ENCODE measurements around the gene FRMD8. TPM values are rescaled to one million over a fixed set of nuclear protein-coding genes. Genes with fewer than 3 reads are reported as not detected.

The FRMD8 gene
- total and polyA plus RNA-seq, 2 donors (not counting 3 experiments of a cell fraction or from before 2014, with no cell fraction given) = 36.4 to 53.9 TPM

- Histone ChIP-seq H3K4me3 (replicated peaks in 1 of 3; ENCODE audit: insufficient read depth in 1 of 3, low read depth in 1 of 3, low read length in 3 of 3) (no peak overlapping the region), H3K4me2 (ENCODE audit: insufficient read depth, low read length) (no peak overlapping the region), H3K4me1 (ENCODE audit: control insufficient read depth, extremely low read depth, insufficient read depth, low read length) (peaks cover 55% of the 10 kb centered on the region), H3K9me1 (replicated peaks; ENCODE audit: control insufficient read depth, extremely low read depth, insufficient read depth, low read length) (no peaks in the 10 kb centered on the region), H3K27me3 (ENCODE audit: control insufficient read depth in 2 of 2, insufficient read depth in 2 of 2, low read length in 2 of 2) (no peaks in the 10 kb centered on the region), H3K36me3 (ENCODE audit: control insufficient read depth in 2 of 2, extremely low read depth in 1 of 2, insufficient read depth in 2 of 2, low read length in 2 of 2) (peaks cover 0 to 7% of the 10 kb centered on the region in 2 experiments), H3K27ac (ENCODE audit: insufficient read depth, low read depth, low read length) (peak overlapping the region; percentile 99), H2AFZ (ENCODE audit: low read depth, low read length) (no peak overlapping the region), H3K79me2 (ENCODE audit: control insufficient read depth, insufficient read depth, low read length) (peaks cover 27% of the 10 kb centered on the region), H3K9me3 (replicated peaks; ENCODE audit: control insufficient read depth, insufficient read depth, low read length) (no peaks in the 10 kb centered on the region), H4K20me1 (replicated peaks; ENCODE audit: control insufficient read depth, extremely low read depth, insufficient read depth, low read length) (no peaks in the 10 kb centered on the region), H3K9ac (replicated peaks; ENCODE audit: extremely low read depth, insufficient read depth, low read length) (peak overlapping the region; percentile 25)
- dilution Hi-C loops (cut with MboI; ENCODE audit: extremely low pct_ligation_motif_present, low sequenced_read_pairs) (no loop called here), intact Hi-C loops (cut with micrococcal nuclease) (loop anchor here (1.0 to 10.0 kb wide), 3 partner anchors 13 to 93 kb away; no protein-coding TSS in a partner anchor)
- ChIA-PET POLR2A (interaction anchor here (0.5 to 10.0 kb wide), 4 partner anchors 8 to 165 kb away, joined by 3 to 127 read pairs (median 19); partner anchors contain the start of gene MALAT1), CTCF (interaction anchor here (1.0 to 4.8 kb wide), 22 partner anchors 9 to 142 kb away, joined by 3 to 105 read pairs (median 6); partner anchors contain the start of gene SLC25A45)
- FAIRE-seq (no peak), DNase-seq (ENCODE audit: low read depth, low spot score) (peak; percentile 26)
- TF ChIP-seq POLR2A (IDR thresholded peaks at IDR 0.05; ENCODE audit: low read depth, low read length) = no peak
- no peak for TF ChIP-seq MYC (IDR thresholded peaks at IDR 0.05; ENCODE audit: low read depth, low read length)
- no peak for TF ChIP-seq FOS (IDR thresholded peaks at IDR 0.05; ENCODE audit: borderline replicate concordance, insufficient read depth, low read length)
- TF ChIP-seq MAX (IDR thresholded peaks at IDR 0.05; ENCODE audit: insufficient read depth, insufficient read length) = no peak
- TF ChIP-seq, protein P1, sequence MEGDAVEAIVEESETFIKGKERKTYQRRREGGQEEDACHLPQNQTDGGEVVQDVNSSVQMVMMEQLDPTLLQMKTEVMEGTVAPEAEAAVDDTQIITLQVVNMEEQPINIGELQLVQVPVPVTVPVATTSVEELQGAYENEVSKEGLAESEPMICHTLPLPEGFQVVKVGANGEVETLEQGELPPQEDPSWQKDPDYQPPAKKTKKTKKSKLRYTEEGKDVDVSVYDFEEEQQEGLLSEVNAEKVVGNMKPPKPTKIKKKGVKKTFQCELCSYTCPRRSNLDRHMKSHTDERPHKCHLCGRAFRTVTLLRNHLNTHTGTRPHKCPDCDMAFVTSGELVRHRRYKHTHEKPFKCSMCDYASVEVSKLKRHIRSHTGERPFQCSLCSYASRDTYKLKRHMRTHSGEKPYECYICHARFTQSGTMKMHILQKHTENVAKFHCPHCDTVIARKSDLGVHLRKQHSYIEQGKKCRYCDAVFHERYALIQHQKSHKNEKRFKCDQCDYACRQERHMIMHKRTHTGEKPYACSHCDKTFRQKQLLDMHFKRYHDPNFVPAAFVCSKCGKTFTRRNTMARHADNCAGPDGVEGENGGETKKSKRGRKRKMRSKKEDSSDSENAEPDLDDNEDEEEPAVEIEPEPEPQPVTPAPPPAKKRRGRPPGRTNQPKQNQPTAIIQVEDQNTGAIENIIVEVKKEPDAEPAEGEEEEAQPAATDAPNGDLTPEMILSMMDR (IDR thresholded peaks at IDR 0.05; ENCODE audit: extremely low read depth in 1 of 2, insufficient read depth in 1 of 2, low read depth in 1 of 2, low read length in 2 of 2) = no peak
- no peak for TF ChIP-seq JUN (IDR thresholded peaks at IDR 0.05; ENCODE audit: borderline replicate concordance, insufficient read depth, insufficient read length, low read depth)
- no peak for TF ChIP-seq GATA2 (IDR thresholded peaks at IDR 0.05; ENCODE audit: insufficient read depth, insufficient read length, low read depth, low read length)
- no TSS peak for BruUV-seq (replicated peaks)
Measured at GRCh38 chr11:65416841-65417701, 30.6 kb downstream of the FRMD8 start.
